Astrocyte of the cerebellum (primary cell): ENCODE results near the gene RNASEH2B.

Source experiments
- DNase-seq: peaks from one replicate; pipeline ENCODE4 v3.0.0-alpha.2; 2011; ENCODE audit warnings: low read depth
- H3K4me3 ChIP-seq: 2 replicates; pipeline ENCODE4 v1.5.1; 2011; ENCODE audit warnings: mild to moderate bottlenecking, low read depth, low read length, moderate library complexity
- CTCF ChIP-seq: IDR thresholded peaks from 2 replicates; pipeline ENCODE4 v1.5.1; 2012; ENCODE audit warnings: low read length, low read depth, moderate library complexity, mild to moderate bottlenecking; ENCODE audit errors: missing control alignments
- in situ Hi-C: cut with HindIII; loops from 2 replicates; pipeline ENCODE4 v1.10.0; 2017; ENCODE audit warnings: low sequenced_read_pairs

Gene RNASEH2B

GRCh38 chr13:50873991-50874390 lies 35.6 kb upstream of the RNASEH2B start:
- no peak for DNase-seq
- no peak overlapping the region for H3K4me3 ChIP-seq
- no peak for TF ChIP-seq CTCF
- in situ Hi-C loops = no loop called here

GRCh38 chr13:50882816-50883435 lies 26.7 kb upstream of the RNASEH2B start:
- DNase-seq = no peak
- TF ChIP-seq CTCF = no peak

GRCh38 chr13:50883728-50884127 lies 25.9 kb upstream of the RNASEH2B start:
- no peak overlapping the region for H3K4me3 ChIP-seq
- TF ChIP-seq CTCF = no peak
- in situ Hi-C loops = no loop called here
- DNase-seq = no peak

More at GRCh38 chr13:50882816-50883435, 26.7 kb upstream of the RNASEH2B start:
- in situ Hi-C loops = no loop called here
- no peak overlapping the region for H3K4me3 ChIP-seq

DNA sequence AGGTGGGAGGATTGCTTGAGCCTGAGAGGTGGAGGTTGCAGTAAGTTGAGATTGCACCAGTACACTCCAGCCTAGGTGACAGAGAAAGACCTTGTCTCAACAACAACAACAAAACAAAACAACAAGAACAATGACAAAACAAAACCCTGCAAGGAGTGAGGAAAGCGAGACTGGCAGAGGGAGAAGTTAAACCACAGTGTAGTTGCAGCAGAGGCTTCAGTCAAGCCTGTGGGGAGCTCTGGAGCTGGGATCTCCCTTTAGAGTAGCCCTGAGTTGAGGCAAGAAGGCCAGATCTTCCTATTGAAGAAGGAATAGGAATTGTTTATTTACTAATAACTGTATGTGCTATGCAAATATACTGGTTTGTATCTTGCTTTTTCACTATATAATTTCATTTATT lies 25.3 kb upstream of the RNASEH2B start:
- TF ChIP-seq CTCF = no peak
- no peak overlapping the region for H3K4me3 ChIP-seq
- in situ Hi-C loops = no loop called here
- no peak for DNase-seq

GRCh38 chr13:50887151-50887550 lies 22.4 kb upstream of the RNASEH2B start:
- no peak for TF ChIP-seq CTCF
- no peak overlapping the region for H3K4me3 ChIP-seq
- no peak for DNase-seq
- in situ Hi-C loops = no loop called here

DNA sequence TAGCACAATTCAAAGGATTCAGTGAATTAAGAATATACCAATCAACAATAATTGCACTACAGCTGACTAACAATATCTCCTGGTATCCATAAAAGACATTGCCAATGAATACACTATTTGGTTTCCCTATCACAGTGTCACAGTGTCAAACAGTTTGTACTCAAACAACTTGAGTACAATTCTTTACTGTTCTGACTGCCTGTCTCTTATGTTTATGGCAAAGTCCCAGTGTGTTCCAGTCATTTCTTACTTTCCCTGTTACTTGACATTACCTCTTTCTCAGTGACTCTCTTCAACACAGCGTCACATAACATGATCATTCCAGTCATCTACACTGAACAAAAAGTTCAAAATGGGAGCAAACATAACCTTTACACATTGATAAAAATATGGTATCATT lies 21.2 kb upstream of the RNASEH2B start:
- no peak for DNase-seq
- in situ Hi-C loops = no loop called here
- TF ChIP-seq CTCF = no peak

More for the DNA sequence above, 21.2 kb upstream of the RNASEH2B start:
- no peak overlapping the region for H3K4me3 ChIP-seq
